OCI-LY1 (cell line): ENCODE measurements around the gene SLC9A7.

Experiments
- CTCF ChIP-seq: fragments of 200-600 bp; sonication (generic), shearing (Covaris generic); IDR thresholded peaks from 2 replicates; pipeline ENCODE4 v1.5.1; 2017; ENCODE audit warnings: mild to moderate bottlenecking, antibody characterized with exemption, low read length, moderate library complexity, mixed read lengths
- EZH2 ChIP-seq: fragments of 200-600 bp; sonication (generic), shearing (Covaris generic); IDR thresholded peaks from 2 replicates; pipeline ENCODE4 v1.8.0; 2017; ENCODE audit warnings: borderline replicate concordance, mixed run types, mild to moderate bottlenecking, antibody characterized with exemption, low read length, moderate library complexity, mixed read lengths

- TF ChIP-seq CTCF = no peak
- no peak for TF ChIP-seq EZH2
These were observed 196.9 kb downstream of the SLC9A7 start for GRCh38 chrX:46561824-46562657.
